T-cell (primary cell): ENCODE data around the gene CHRNA4. TPM values are rescaled to one million over a fixed set of nuclear protein-coding genes. Genes with fewer than 3 reads are reported as not detected.

Experiments used
- ATAC-seq, 4 experiments: fragments of 200-7000 bp in 3 of 4; fragments of 150-1000 bp in 1 of 4; cut with Tn5 transposase; replicated peaks in 1 of 4; 1 replicate in 3 of 4; 2 replicates in 1 of 4; pipeline ENCODE4 v1.10.0; 2021; ENCODE audit warnings: moderate library complexity in 3 of 4, mild to moderate bottlenecking in 2 of 4, moderate number of reproducible peaks in 1 of 4
- CTCF ChIA-PET, 2 donors: fragments of 300-600 bp; sonication (Branson Sonifier 250); formaldehyde crosslinking; loops; one replicate each; lab custom pipeline; 2022; ENCODE audit warnings: antibody characterized with exemption in 2 of 2; lab: Charles Lee
- POLR2A ChIA-PET, 2 donors: fragments of 300-600 bp; sonication (Branson Sonifier 250); formaldehyde crosslinking; loops; one replicate each; lab custom pipeline; 2022; ENCODE audit warnings: antibody characterized with exemption in 2 of 2; lab: Charles Lee
- DNase-seq, 35 experiments: peaks; one replicate each; pipeline versions ENCODE4 v3.0.0 to v3.0.0-alpha.2; 2013 to 2023
- H3K27ac ChIP-seq: one replicate; pipeline ENCODE4 v1.5.1; 2013; ENCODE audit warnings: low read length
- H3K27me3 ChIP-seq, 2 experiments: replicated peaks in 1 of 2; 1 replicate in 1 of 2; 2 replicates in 1 of 2; pipeline versions ENCODE4 v1.6.1 to v1.7.0; 2013; ENCODE audit warnings: low read length in 1 of 2, mixed read lengths in 1 of 2; ENCODE audit not compliant: control insufficient read depth in 2 of 2, insufficient read depth in 2 of 2; ENCODE audit errors: extremely low read depth in 1 of 2
- H3K36me3 ChIP-seq, 2 donors: 1 replicate in 1 of 2; 2 replicates in 1 of 2; pipeline versions ENCODE4 v1.6.1 to v1.7.0; 2013; ENCODE audit warnings: low read length in 1 of 2; ENCODE audit not compliant: control insufficient read depth in 2 of 2, insufficient read depth in 1 of 2; ENCODE audit errors: extremely low read depth in 1 of 2
- H3K4me1 ChIP-seq, 2 experiments: 1 replicate in 1 of 2; 2 replicates in 1 of 2; pipeline versions ENCODE4 v1.6.1 to v1.7.0; 2013; ENCODE audit warnings: low read length in 2 of 2, mixed read lengths in 1 of 2; ENCODE audit not compliant: insufficient read depth in 2 of 2, control insufficient read depth in 1 of 2; ENCODE audit errors: extremely low read depth in 1 of 2
- H3K4me3 ChIP-seq, 2 donors: 1 replicate in 1 of 2; 2 replicates in 1 of 2; pipeline versions ENCODE4 v1.5.1 to v1.7.0; 2013; ENCODE audit warnings: mild to moderate bottlenecking in 2 of 2, low read length in 1 of 2, moderate library complexity in 1 of 2; ENCODE audit not compliant: control insufficient read depth in 1 of 2; ENCODE audit errors: extremely low read depth in 1 of 2
- H3K9me3 ChIP-seq: 2 replicates; pipeline ENCODE4 v1.7.0; 2013
- H3K27ac Mint-ChIP-seq, 2 donors: one replicate each; pipeline ENCODE4 v1.8.0; 2020 to 2021; ENCODE audit warnings: mild to moderate bottlenecking in 2 of 2, mixed read lengths in 2 of 2
- H3K27me3 Mint-ChIP-seq, 2 donors: one replicate each; pipeline ENCODE4 v1.8.0; 2021 to 2022; ENCODE audit warnings: mixed read lengths in 2 of 2
- H3K36me3 Mint-ChIP-seq: one replicate; pipeline ENCODE4 v1.8.0; 2021; ENCODE audit warnings: mixed read lengths
- H3K4me1 Mint-ChIP-seq, 3 donors: one replicate each; pipeline ENCODE4 v1.8.0; 2020 to 2022; ENCODE audit warnings: mixed read lengths in 3 of 3, mild to moderate bottlenecking in 1 of 3
- H3K4me3 Mint-ChIP-seq, 3 donors: one replicate each; pipeline ENCODE4 v1.8.0; 2020 to 2022; ENCODE audit warnings: mild to moderate bottlenecking in 3 of 3, mixed read lengths in 3 of 3, moderate library complexity in 3 of 3
- H3K9me3 Mint-ChIP-seq, 3 donors: one replicate each; pipeline ENCODE4 v1.8.0; 2020 to 2022; ENCODE audit warnings: mixed read lengths in 3 of 3
- WGBS: methylation state at CpG from one replicate; pipeline ENCODE4 v1.1.5; 2013; ENCODE audit warnings: missing lambda C conversion rate; ENCODE audit not compliant: insufficient coverage; 5-methylcytosine and 5-hydroxymethylcytosine counted together
- total RNA-seq, 35 experiments: library from RNA in 6 of 35; stranded (reverse) in 6 of 35; fragments of 120-200 nt in 1 of 35; gene quantifications; one replicate each; pipeline versions ENCODE4 v1.2.1 to v1.2.4 and lab custom pipeline; 2013 to 2026

The CHRNA4 gene
- total RNA-seq, 5 donors from 2014 or later (not counting 1 experiment from before 2014, with no cell fraction given), result not detected

DNA sequence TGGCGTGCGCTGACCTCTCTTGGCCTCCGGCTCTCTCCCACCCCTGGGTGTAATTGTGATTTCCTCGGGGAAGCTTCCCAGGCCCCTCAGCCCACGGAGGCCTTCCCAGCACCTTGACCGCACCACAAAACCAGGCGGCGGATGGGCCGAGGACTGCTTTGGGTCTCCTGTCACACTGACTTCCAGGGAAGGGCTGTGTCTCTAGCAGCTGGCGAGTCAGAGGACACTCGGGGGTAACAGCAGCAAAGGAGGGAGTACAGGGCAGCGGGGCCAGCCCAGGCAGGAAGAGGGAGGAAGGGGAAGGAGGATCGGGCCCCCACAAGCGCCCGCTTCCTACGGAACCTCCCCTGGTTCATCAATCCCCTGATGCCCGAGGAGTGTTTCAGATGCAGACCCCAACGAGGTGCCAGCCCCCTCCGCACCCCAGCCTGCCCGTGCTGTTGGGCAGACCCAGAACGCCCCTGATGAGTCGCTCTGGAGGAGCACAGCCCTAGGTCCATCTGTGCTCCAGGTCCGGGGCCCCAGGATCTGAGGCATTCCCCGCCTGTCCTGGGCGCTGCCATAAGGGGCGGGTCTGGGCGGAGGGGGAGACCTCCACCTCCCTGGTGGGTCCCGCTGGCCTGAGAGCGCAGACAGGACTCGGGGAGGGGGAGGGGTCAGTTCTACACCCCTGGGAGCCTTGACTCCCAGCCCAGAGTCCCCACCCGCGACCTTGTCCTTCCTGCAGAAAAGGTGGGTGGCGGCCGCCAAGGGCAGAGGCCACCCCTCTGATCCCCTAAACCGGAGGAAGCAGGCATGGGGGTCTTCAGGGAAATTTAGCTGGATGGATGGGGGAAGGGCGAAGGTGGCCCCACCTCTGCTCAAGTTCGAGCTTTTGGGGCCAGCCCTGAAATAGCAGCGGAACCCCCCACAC is 956 bp downstream of the CHRNA4 start:
- CTCF ChIA-PET, result no interaction called here
- H3K27ac Mint-ChIP-seq, result no peak overlapping the region
- no peaks in the 10 kb centered on the region for H3K36me3 ChIP-seq

DNA sequence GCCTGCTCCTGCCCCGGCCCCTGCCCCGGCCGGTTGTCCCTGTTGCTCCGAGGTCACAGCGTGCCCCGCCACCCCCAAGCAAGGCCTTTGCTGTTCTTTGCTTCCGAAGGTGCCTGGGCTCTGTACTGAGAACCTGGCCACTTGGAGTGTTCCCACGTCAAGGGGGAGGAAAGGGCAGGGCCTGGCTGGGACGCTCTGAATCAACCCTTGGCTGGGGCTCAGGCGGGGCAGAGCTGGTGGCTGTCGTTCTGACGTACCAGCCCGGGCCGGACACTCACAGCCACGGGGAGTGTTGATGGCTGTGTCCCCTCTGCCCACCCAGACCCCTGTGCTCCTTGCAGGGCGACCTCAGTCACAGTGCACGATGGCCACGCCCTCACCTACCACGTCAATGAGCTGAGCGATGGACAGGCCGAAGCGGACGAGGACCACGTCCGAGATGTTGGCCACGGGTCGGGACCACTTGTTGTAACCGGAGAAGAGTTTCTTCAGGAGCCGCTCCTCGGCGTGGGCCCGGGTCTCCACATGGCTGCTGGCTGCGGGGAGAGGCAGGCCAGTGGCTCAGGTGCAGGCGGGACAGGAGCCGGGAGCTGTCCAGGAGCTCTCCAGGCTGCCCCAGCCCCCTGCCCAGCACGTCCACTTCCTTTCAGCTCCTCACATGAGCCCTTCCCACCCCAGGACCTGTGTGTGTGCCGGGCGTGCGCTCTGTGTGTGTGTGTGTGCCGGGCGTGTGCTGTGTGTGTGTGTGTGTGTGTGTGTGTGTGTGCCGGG is 1.8 kb downstream of the CHRNA4 start:
- CTCF ChIA-PET, result no interaction called here
- Mint-ChIP-seq H3K36me3 (no peaks in the 10 kb centered on the region), H3K27me3 (peaks cover 12 to 35% of the 10 kb centered on the region in 2 donors), H3K4me3 (no peak overlapping the region), H3K9me3 (no peaks in the 10 kb centered on the region), H3K27ac (no peak overlapping the region), H3K4me1 (peaks cover 0 to 7% (median 3%) of the 10 kb centered on the region in 3 donors)
- Histone ChIP-seq H3K9me3 (no peaks in the 10 kb centered on the region), H3K27me3 (peaks cover 0 to 89% of the 10 kb centered on the region in 2 experiments), H3K4me1 (peaks cover 0 to 7% of the 10 kb centered on the region in 2 experiments), H3K4me3 (no peak overlapping the region), H3K36me3 (no peaks in the 10 kb centered on the region), H3K27ac (no peak overlapping the region)
- DNase-seq (no peak), ATAC-seq (no peak)
- POLR2A ChIA-PET, result no interaction called here
- WGBS, result 87% methylated on average over 32 of the region's 42 CpGs

More for the DNA sequence above, 956 bp downstream of the CHRNA4 start:
- Mint-ChIP-seq H3K36me3 (no peaks in the 10 kb centered on the region), H3K4me1 (peaks cover 0 to 7% (median 3%) of the 10 kb centered on the region in 3 donors), H3K9me3 (no peaks in the 10 kb centered on the region), H3K27me3 (peaks cover 14 to 37% of the 10 kb centered on the region in 2 donors), H3K4me3 (no peak overlapping the region)
- Histone ChIP-seq H3K4me1 (peaks cover 0 to 7% of the 10 kb centered on the region in 2 experiments), H3K27me3 (peaks cover 0 to 89% of the 10 kb centered on the region in 2 experiments), H3K9me3 (no peaks in the 10 kb centered on the region), H3K27ac (no peak overlapping the region), H3K4me3 (no peak overlapping the region)
- WGBS, result 39% methylated on average over 19 of the region's 38 CpGs
- POLR2A ChIA-PET, result no interaction called here
- no peak for ATAC-seq
- DNase-seq, result no peak

GRCh38 chr20:63357921-63358905 is 2.9 kb downstream of the CHRNA4 start:
- peaks cover 10 to 30% of the 10 kb centered on the region in 2 donors for H3K27me3 Mint-ChIP-seq
- peaks cover 0 to 7% (median 3%) of the 10 kb centered on the region in 3 donors for H3K4me1 Mint-ChIP-seq
- H3K36me3 ChIP-seq, result no peaks in the 10 kb centered on the region
- ChIA-PET CTCF (no interaction called here), POLR2A (no interaction called here)
- H3K9me3 ChIP-seq, result no peaks in the 10 kb centered on the region
- DNase-seq (no peak), ATAC-seq (no peak)
- H3K4me1 ChIP-seq, result peaks cover 0 to 7% of the 10 kb centered on the region in 2 experiments
- H3K27me3 ChIP-seq, result peaks cover 0 to 82% of the 10 kb centered on the region in 2 experiments
- H3K27ac ChIP-seq, result no peak overlapping the region
- H3K27ac Mint-ChIP-seq, result no peak overlapping the region
- H3K4me3 ChIP-seq, result no peak overlapping the region
- 81% methylated on average over 25 of the region's 26 CpGs for WGBS
- H3K9me3 Mint-ChIP-seq, result no peaks in the 10 kb centered on the region
- H3K4me3 Mint-ChIP-seq, result no peak overlapping the region
- H3K36me3 Mint-ChIP-seq, result no peaks in the 10 kb centered on the region

- ChIA-PET CTCF (no interaction called here), POLR2A (no interaction called here)
- H3K4me3 Mint-ChIP-seq, result no peak overlapping the region
- peaks cover 0 to 77% of the 10 kb centered on the region in 2 experiments for H3K27me3 ChIP-seq
- H3K9me3 ChIP-seq, result no peaks in the 10 kb centered on the region
- no peak overlapping the region for H3K27ac ChIP-seq
- H3K36me3 Mint-ChIP-seq, result no peaks in the 10 kb centered on the region
- no peak overlapping the region for H3K27ac Mint-ChIP-seq
- H3K4me1 Mint-ChIP-seq, result no peaks in the 10 kb centered on the region
- 76% methylated on average over 28 of the region's 30 CpGs for WGBS
- DNase-seq (no peak), ATAC-seq (no peak)
- H3K4me1 ChIP-seq, result peaks cover 0 to 7% of the 10 kb centered on the region in 2 experiments
- no peak overlapping the region for H3K4me3 ChIP-seq
- H3K9me3 Mint-ChIP-seq, result no peaks in the 10 kb centered on the region
- peaks cover 0 to 20% of the 10 kb centered on the region in 2 donors for H3K27me3 Mint-ChIP-seq
- H3K36me3 ChIP-seq, result no peaks in the 10 kb centered on the region
Measured at GRCh38 chr20:63356931-63357879, 3.9 kb downstream of the CHRNA4 start.

DNA sequence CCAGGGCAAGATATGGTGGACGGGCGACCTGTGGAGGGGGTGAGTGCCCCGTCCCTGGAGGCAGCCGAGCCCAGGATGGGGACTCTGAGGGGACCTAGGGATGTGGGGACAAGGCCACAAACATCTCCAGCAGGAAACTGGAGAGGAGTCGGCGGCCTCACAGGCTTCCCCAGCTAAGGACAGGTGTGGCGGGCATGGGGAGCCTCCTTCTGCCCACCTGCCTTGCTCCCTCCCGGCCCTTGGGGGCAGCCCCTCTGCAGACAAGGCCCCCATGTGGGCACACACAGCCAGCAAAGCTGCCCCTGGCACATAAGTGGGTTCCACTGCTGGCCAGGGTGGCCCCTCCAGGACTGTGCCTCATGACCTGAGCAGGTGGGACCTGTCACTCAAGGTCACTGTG is 4.6 kb downstream of the CHRNA4 start:
- no peaks in the 10 kb centered on the region for H3K36me3 ChIP-seq
- ChIA-PET CTCF (no interaction called here), POLR2A (no interaction called here)
- no peaks in the 10 kb centered on the region for H3K4me1 Mint-ChIP-seq
- no peak overlapping the region for H3K4me3 Mint-ChIP-seq
- DNase-seq (no peak), ATAC-seq (no peak)
- peaks cover 0 to 70% of the 10 kb centered on the region in 2 experiments for H3K27me3 ChIP-seq
- no peaks in the 10 kb centered on the region for H3K9me3 ChIP-seq
- no peak overlapping the region for H3K27ac ChIP-seq
- H3K27me3 Mint-ChIP-seq, result peaks cover 0 to 18% of the 10 kb centered on the region in 2 donors
- peaks cover 0 to 7% of the 10 kb centered on the region in 2 experiments for H3K4me1 ChIP-seq
- 68% methylated on average over 4 of the region's 8 CpGs for WGBS
- H3K4me3 ChIP-seq, result no peak overlapping the region
- H3K27ac Mint-ChIP-seq, result no peak overlapping the region
- no peaks in the 10 kb centered on the region for H3K9me3 Mint-ChIP-seq
- no peaks in the 10 kb centered on the region for H3K36me3 Mint-ChIP-seq
